GM12801 (cell line): ENCODE measurements around the gene NCKIPSD.

Experiments used
- TF ChIP-seq, protein P1 (sequence below): IDR thresholded peaks from one replicate; pipeline ENCODE4 v1.5.1; 2011; ENCODE audit warnings: control low read depth; ENCODE audit not compliant: insufficient read length; ENCODE audit errors: extremely low read depth

The NCKIPSD gene

DNA sequence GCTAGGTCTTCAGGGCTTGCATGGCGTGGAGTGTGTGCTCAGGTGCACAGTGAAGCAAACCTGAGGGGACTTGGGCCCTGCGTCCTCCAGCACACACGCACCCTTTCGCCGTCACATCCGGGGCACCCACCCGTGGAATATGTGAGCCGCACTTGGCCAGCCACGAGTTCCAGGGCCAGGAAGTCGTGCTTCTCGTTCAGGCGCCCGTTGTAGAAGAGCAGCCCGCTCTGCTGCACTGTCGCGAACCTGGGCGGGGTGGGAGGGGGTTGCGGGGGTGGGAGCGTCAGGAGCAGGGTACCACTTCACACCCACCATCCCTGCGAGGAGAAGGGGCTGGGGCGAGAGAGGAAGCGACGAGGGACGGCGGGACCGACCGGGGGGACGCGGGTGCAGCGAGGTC, 30.1 kb downstream of the NCKIPSD start:
- TF ChIP-seq, protein P1, sequence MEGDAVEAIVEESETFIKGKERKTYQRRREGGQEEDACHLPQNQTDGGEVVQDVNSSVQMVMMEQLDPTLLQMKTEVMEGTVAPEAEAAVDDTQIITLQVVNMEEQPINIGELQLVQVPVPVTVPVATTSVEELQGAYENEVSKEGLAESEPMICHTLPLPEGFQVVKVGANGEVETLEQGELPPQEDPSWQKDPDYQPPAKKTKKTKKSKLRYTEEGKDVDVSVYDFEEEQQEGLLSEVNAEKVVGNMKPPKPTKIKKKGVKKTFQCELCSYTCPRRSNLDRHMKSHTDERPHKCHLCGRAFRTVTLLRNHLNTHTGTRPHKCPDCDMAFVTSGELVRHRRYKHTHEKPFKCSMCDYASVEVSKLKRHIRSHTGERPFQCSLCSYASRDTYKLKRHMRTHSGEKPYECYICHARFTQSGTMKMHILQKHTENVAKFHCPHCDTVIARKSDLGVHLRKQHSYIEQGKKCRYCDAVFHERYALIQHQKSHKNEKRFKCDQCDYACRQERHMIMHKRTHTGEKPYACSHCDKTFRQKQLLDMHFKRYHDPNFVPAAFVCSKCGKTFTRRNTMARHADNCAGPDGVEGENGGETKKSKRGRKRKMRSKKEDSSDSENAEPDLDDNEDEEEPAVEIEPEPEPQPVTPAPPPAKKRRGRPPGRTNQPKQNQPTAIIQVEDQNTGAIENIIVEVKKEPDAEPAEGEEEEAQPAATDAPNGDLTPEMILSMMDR: no peak

DNA sequence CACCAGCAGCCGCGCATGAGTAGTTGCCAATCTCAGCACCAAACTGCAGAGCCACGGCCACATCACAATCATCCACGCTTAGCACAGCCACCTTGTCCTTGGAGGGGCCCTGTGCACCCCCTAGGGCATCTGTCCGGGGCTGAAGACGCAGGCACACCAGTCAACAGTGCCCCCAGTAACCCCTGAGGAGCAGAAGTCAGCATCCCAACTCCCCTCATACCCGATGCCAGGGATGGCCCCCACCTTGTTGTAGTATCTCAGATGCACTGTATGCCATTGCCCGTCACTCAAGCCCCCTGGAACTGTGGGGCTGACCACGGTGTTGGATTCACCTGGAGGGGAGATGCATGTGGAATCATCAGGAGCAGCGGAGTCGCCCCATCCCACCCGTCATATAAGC, 30.7 kb downstream of the NCKIPSD start:
- TF ChIP-seq, protein P1: no peak

- TF ChIP-seq, protein P1: no peak
These were observed 32.6 kb downstream of the NCKIPSD start for GRCh38 chr3:48652923-48653715.

DNA sequence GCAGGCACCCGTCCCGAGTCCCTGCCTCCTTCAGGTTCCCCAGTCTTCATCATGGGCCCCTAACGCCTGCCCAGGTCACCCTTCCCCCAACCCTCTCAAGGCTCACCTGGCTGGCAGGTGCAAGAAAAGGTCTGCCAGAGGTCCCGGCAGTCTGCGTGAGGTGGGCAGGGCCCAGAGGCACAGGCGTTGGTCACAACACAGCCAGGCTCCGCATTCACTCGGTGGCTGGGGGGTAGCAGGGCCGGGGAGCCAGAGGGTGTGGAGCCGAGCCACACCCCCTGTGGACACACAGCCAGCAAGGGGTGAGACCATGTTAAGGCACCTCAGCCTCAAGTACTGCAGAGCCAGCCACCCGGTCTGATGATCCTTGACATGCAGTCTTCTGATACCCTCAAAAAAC, 33.9 kb downstream of the NCKIPSD start:
- TF ChIP-seq, protein P1: no peak

GRCh38 chr3:48650723-48651122, 35.0 kb downstream of the NCKIPSD start:
- TF ChIP-seq, protein P1: no peak

DNA sequence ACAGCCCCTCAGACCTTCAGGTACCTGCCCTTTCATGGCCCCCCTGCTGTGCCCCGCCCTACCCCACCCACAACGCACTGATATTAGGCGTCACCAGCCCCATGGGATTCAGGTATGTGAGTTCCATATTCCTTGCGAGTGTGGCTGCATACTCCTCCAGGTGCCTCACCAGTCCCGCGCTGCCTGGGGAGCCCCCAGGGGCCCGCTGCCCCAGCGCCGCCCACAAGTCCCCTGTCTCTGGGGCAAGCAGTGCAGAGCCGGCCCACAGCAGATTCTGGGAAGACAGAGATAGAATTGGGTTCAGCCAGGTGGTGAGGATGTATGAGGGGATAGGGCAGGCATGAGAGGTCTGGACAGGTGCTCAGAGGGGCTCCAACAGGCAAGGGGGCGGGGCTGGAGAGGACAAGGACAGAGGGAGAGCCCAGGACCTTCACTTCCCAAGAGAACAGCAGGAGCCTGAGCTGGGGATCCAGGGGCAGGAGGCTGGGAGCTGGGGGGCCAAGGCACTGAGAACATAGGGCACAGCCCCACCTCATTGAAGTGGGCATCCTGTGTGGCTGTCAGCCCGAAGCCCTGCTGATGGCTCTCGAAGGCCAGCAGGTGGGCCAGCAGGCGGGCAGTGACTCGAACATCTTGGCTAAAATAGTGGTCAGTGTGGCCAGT, 37.4 kb downstream of the NCKIPSD start:
- TF ChIP-seq, protein P1: no peak

DNA sequence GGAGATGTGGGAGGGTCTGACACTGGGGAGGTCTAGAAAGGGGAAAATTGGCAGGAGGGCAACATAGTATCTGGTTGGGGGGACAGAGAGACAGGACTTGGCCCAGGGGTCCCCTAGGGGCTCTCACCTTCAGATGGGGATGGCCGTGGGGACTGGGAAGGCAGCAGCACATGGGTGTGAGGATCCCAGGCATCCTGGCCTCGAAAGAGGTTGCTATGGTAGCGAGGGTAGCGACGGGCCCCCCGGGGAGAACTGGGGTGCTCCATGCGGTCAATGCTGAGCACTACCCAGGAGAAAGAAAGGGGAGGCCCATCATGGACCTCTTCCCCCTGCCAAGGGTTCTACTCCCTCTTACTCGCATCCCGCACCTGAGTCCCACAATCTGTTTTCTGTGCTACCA, 38.0 kb downstream of the NCKIPSD start:
- TF ChIP-seq, protein P1: no peak
